ENCODE results near the gene PHETA1. TPM values are rescaled to one million over a fixed set of nuclear protein-coding genes. Genes with fewer than 3 reads are reported as not detected.

The PHETA1 gene
- total RNA-seq, 1 experiment from 2014 or later = 16.3 TPM

DNA sequence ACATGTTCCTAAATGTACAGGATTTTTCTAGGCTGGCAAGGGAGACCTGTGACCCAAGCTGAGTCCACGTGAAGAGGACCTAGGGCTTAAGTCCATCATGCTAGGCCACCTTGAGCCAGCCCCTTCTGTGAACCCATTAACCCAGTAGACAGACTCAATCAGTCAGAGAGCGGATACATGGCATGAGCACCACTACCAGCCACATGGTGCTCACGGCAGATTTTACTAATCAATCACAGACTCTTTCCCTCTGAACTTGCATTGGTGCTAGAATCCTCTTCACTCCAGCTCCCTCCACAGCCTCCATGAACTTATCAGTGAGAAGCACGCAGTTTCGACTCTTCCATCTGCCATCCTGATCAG is 9.0 kb downstream of the PHETA1 start:
- DNase-seq (ENCODE audit: low read depth, low spot score) (no peak), ATAC-seq (no peak)
- no peak overlapping the region for H3K27ac ChIP-seq (ENCODE audit: low read length)
- no peak overlapping the region for H3K4me3 ChIP-seq (ENCODE audit: low read depth in 2 of 2, low read length in 2 of 2)
- BruUV-seq (replicated peaks) = no TSS peak
- in situ Hi-C loops (cut with HindIII; ENCODE audit: low pct_unique_long_range_greater_than_20kb, low sequenced_read_pairs) (no loop called here), intact Hi-C loops (cut with micrococcal nuclease; ENCODE audit: unreplicated experiment) (no loop called here)
- ChIA-PET POLR2A (no interaction called here), CTCF (no interaction called here)
- no peaks in the 10 kb centered on the region for H3K27me3 ChIP-seq (ENCODE audit: control insufficient read depth, insufficient read depth, low read length)
- TF ChIP-seq POLR2AphosphoS5 (IDR thresholded peaks at IDR 0.05; ENCODE audit: low read depth, low read length) (no peak), SIN3A (IDR thresholded peaks at IDR 0.05; ENCODE audit: borderline replicate concordance, insufficient read depth, low read depth, low read length) (no peak), TCF7L2 (IDR thresholded peaks at IDR 0.05; ENCODE audit: low read depth, low read length) (no peak)
- TF ChIP-seq, protein P1, sequence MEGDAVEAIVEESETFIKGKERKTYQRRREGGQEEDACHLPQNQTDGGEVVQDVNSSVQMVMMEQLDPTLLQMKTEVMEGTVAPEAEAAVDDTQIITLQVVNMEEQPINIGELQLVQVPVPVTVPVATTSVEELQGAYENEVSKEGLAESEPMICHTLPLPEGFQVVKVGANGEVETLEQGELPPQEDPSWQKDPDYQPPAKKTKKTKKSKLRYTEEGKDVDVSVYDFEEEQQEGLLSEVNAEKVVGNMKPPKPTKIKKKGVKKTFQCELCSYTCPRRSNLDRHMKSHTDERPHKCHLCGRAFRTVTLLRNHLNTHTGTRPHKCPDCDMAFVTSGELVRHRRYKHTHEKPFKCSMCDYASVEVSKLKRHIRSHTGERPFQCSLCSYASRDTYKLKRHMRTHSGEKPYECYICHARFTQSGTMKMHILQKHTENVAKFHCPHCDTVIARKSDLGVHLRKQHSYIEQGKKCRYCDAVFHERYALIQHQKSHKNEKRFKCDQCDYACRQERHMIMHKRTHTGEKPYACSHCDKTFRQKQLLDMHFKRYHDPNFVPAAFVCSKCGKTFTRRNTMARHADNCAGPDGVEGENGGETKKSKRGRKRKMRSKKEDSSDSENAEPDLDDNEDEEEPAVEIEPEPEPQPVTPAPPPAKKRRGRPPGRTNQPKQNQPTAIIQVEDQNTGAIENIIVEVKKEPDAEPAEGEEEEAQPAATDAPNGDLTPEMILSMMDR (IDR thresholded peaks at IDR 0.05) = no peak
- TF ChIP-seq, protein P2, sequence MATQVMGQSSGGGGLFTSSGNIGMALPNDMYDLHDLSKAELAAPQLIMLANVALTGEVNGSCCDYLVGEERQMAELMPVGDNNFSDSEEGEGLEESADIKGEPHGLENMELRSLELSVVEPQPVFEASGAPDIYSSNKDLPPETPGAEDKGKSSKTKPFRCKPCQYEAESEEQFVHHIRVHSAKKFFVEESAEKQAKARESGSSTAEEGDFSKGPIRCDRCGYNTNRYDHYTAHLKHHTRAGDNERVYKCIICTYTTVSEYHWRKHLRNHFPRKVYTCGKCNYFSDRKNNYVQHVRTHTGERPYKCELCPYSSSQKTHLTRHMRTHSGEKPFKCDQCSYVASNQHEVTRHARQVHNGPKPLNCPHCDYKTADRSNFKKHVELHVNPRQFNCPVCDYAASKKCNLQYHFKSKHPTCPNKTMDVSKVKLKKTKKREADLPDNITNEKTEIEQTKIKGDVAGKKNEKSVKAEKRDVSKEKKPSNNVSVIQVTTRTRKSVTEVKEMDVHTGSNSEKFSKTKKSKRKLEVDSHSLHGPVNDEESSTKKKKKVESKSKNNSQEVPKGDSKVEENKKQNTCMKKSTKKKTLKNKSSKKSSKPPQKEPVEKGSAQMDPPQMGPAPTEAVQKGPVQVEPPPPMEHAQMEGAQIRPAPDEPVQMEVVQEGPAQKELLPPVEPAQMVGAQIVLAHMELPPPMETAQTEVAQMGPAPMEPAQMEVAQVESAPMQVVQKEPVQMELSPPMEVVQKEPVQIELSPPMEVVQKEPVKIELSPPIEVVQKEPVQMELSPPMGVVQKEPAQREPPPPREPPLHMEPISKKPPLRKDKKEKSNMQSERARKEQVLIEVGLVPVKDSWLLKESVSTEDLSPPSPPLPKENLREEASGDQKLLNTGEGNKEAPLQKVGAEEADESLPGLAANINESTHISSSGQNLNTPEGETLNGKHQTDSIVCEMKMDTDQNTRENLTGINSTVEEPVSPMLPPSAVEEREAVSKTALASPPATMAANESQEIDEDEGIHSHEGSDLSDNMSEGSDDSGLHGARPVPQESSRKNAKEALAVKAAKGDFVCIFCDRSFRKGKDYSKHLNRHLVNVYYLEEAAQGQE (IDR thresholded peaks at IDR 0.05; ENCODE audit: insufficient read depth in 1 of 2, low read depth in 2 of 2, low read length in 1 of 2) = no peak
- H3K36me3 ChIP-seq (ENCODE audit: control insufficient read depth, insufficient read depth, low read length) = no peaks in the 10 kb centered on the region
- no peaks in the 10 kb centered on the region for H3K9me3 ChIP-seq (ENCODE audit: control insufficient read depth, insufficient read depth, low read depth, low read length)
- peaks cover 4% of the 10 kb centered on the region for H3K4me1 ChIP-seq (ENCODE audit: control insufficient read depth, insufficient read depth, low read length)

DNA sequence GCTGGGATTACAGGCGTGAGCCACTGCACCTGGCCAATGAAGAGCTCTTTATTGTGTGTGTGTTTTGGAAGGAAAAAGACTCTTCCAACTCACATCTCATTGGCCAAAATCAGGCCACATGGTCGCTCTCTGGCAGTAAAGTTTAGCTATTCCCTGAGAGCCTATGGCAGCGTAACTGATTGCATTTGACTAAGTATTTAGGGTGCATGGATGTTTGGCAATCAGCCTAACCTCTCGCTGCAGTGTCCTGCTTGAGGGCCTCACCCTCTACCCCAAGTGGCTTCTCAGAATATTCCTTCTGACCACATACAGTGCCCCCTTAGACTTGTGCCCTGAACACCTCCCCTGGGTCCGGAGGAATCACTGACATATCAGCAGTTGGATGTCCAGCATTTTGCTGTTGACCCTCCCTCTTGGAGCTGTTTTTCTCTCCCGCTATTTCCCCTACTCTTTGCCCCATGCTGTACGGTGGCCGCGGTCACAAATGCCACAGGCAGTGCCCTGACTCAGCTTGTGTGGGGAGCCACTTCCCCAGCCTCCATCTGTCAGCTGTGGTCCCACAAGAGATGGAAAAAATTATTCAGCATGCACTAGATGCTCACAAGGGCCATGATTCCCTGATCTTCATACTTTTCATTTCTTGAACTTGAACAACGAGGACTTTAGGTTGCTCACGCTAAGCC is 9.5 kb downstream of the PHETA1 start:
- Histone ChIP-seq H3K27ac (ENCODE audit: low read length) (no peak overlapping the region), H3K36me3 (ENCODE audit: control insufficient read depth, insufficient read depth, low read length) (no peaks in the 10 kb centered on the region), H3K4me3 (ENCODE audit: low read depth in 2 of 2, low read length in 2 of 2) (no peak overlapping the region), H3K4me1 (ENCODE audit: control insufficient read depth, insufficient read depth, low read length) (peaks cover 4% of the 10 kb centered on the region), H3K27me3 (ENCODE audit: control insufficient read depth, insufficient read depth, low read length) (no peaks in the 10 kb centered on the region), H3K9me3 (ENCODE audit: control insufficient read depth, insufficient read depth, low read depth, low read length) (no peaks in the 10 kb centered on the region)
- ATAC-seq = no peak
- intact Hi-C loops (cut with micrococcal nuclease; ENCODE audit: unreplicated experiment) (no loop called here), in situ Hi-C loops (cut with HindIII; ENCODE audit: low pct_unique_long_range_greater_than_20kb, low sequenced_read_pairs) (no loop called here)
- BruUV-seq (replicated peaks) = no TSS peak
- TF ChIP-seq, protein P1 (IDR thresholded peaks at IDR 0.05) = no peak
- TF ChIP-seq TCF7L2 (IDR thresholded peaks at IDR 0.05; ENCODE audit: low read depth, low read length) (no peak), POLR2AphosphoS5 (IDR thresholded peaks at IDR 0.05; ENCODE audit: low read depth, low read length) (no peak), SIN3A (IDR thresholded peaks at IDR 0.05; ENCODE audit: borderline replicate concordance, insufficient read depth, low read depth, low read length) (no peak)
- TF ChIP-seq, protein P2 (IDR thresholded peaks at IDR 0.05; ENCODE audit: insufficient read depth in 1 of 2, low read depth in 2 of 2, low read length in 1 of 2) = no peak
- ChIA-PET POLR2A (interaction anchor here (0.7 kb wide), 1 partner anchor 407 kb away, joined by 15 read pairs; no protein-coding TSS in a partner anchor), CTCF (no interaction called here)
- DNase-seq (ENCODE audit: low read depth, low spot score) = no peak

Data from Panc1 (cell line).